Upper lobe of left lung (tissue), 6 donors: Measurements from ENCODE around the gene RAB3GAP2. TPM values are rescaled to one million over a fixed set of nuclear protein-coding genes. Genes with fewer than 3 reads are reported as not detected.
"Not testable (repeated sequence)": the region's sequence is repeated elsewhere in the genome, so short reads cannot be mapped to it uniquely, and the experiment has no call there.

Source experiments
- ATAC-seq, 2 donors: fragments of 200-7000 bp; cut with Tn5 transposase; one replicate each; pipeline ENCODE4 v1.9.1; 2022; ENCODE audit warnings: mild to moderate bottlenecking in 2 of 2, moderate library complexity in 2 of 2; ENCODE audit not compliant: low FRiP score in 2 of 2
- DNase-seq, 2 donors: peaks; one replicate each; pipeline ENCODE4 v3.0.0-alpha.2; 2019 to 2020
- H3K27ac ChIP-seq, 4 donors: fragments of 200-600 bp; sonication (generic); one replicate each; pipeline ENCODE4 v1.5.1; 2016 to 2019
- H3K27me3 ChIP-seq, 4 donors: fragments of 200-600 bp; sonication (generic); one replicate each; pipeline ENCODE4 v1.5.1; 2017 to 2019
- H3K36me3 ChIP-seq, 4 donors: fragments of 200-600 bp; sonication (generic); one replicate each; pipeline ENCODE4 v1.5.1; 2016 to 2019
- H3K4me1 ChIP-seq, 4 donors: fragments of 200-600 bp; sonication (generic); one replicate each; pipeline ENCODE4 v1.5.1; 2018 to 2019
- H3K4me3 ChIP-seq, 4 donors: fragments of 200-600 bp; sonication (generic); one replicate each; pipeline ENCODE4 v1.5.1; 2017 to 2019; ENCODE audit warnings: mild to moderate bottlenecking in 2 of 4, moderate library complexity in 1 of 4
- H3K9me3 ChIP-seq, 4 donors: fragments of 200-600 bp; sonication (generic); one replicate each; pipeline ENCODE4 v1.5.1; 2018 to 2019
- CTCF ChIP-seq, 6 experiments: fragments of 450-650 bp in 4 of 6; fragments of 200-600 bp in 2 of 6; sonication (generic) in 2 of 6; IDR thresholded peaks; one replicate each; pipeline ENCODE4 v1.5.1; 2016 to 2019; ENCODE audit warnings: antibody characterized with exemption in 6 of 6
- EP300 ChIP-seq, 4 donors: sonication (generic); formaldehyde crosslinking; IDR thresholded peaks; one replicate each; pipeline ENCODE4 v1.5.1; 2017; ENCODE audit warnings: antibody characterized with exemption in 4 of 4, control low read depth in 2 of 4
- POLR2A ChIP-seq, 4 donors: fragments of 450-650 bp; IDR thresholded peaks; one replicate each; pipeline ENCODE4 v1.5.1; 2016 to 2017; ENCODE audit warnings: antibody characterized with exemption in 4 of 4, mild to moderate bottlenecking in 2 of 4
- POLR2AphosphoS5 ChIP-seq, 2 donors: sonication (generic); formaldehyde crosslinking; IDR thresholded peaks; one replicate each; pipeline ENCODE4 v1.5.1; 2017; ENCODE audit warnings: antibody characterized with exemption in 2 of 2
- WGBS, 2 donors: methylation state at CpG; one replicate each; pipeline ENCODE4 v1.1.5; 2017 to 2018; 5-methylcytosine and 5-hydroxymethylcytosine counted together
- total RNA-seq, 6 donors: library from RNA; depleted of rRNA in 4 of 6; stranded (reverse); fragments of >200 nt in 4 of 6; gene quantifications; one replicate each; pipeline versions ENCODE4 v1.1.0 to v1.2.1, GENCODE V29; 2016 to 2021
- donor health status: DM: no; HTN: no; CAD: no; lungs with moderate emphysema.
- donor health status: DM: no; HTN: yes; CAD: no; lungs with severe emphysema.

The RAB3GAP2 gene
- total RNA-seq, 6 donors from 2014 or later, result 9.1 to 35.8 (median 27.1) TPM

GRCh38 chr1:220224611-220225124 lies 47.6 kb downstream of the RAB3GAP2 start:
- TF ChIP-seq EP300 (IDR thresholded peaks at IDR 0.05) (no peak), CTCF (IDR thresholded peaks at IDR 0.05) (no peak), POLR2AphosphoS5 (IDR thresholded peaks at IDR 0.05) (no peak), POLR2A (IDR thresholded peaks at IDR 0.05) (no peak)
- Histone ChIP-seq H3K4me1 (peaks cover 0 to 11% (median 5%) of the 10 kb centered on the region in 4 donors), H3K4me3 (no peak overlapping the region), H3K9me3 (no peaks in the 10 kb centered on the region), H3K27me3 (no peaks in the 10 kb centered on the region), H3K36me3 (no peaks in the 10 kb centered on the region), H3K27ac (no peak overlapping the region)
- 87 to 96% methylated on average over 1 of the region's 1 CpG for WGBS, 2 donors
- ATAC-seq (no peak), DNase-seq (no peak)

DNA sequence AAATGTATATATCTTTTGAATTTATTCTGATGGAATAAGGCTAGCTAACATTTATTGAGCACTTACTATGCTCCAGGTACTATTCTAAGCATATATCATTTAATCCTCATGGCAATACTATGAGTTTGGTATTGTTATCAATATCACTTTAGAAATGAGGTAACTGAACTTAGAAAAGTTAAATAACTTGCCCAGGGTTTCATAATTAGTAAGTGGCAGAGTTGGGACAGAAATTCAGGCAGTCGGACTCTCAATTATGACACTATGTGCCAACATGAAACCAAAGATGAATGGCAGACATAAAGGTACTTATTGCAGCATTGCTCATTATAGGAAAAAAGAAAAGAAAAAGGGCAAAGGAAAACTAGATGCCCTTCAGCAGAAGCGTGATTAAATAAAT lies 48.2 kb downstream of the RAB3GAP2 start:
- H3K36me3 ChIP-seq, result no peaks in the 10 kb centered on the region
- TF ChIP-seq EP300 (IDR thresholded peaks at IDR 0.05) (no peak), POLR2AphosphoS5 (IDR thresholded peaks at IDR 0.05) (no peak), POLR2A (IDR thresholded peaks at IDR 0.05) (no peak), CTCF (IDR thresholded peaks at IDR 0.05) (no peak)

GRCh38 chr1:220222939-220223338 lies 49.3 kb downstream of the RAB3GAP2 start:
- no peak for TF ChIP-seq EP300 (IDR thresholded peaks at IDR 0.05)
- no peak for TF ChIP-seq POLR2A (IDR thresholded peaks at IDR 0.05)
- TF ChIP-seq POLR2AphosphoS5 (IDR thresholded peaks at IDR 0.05), result no peak
- TF ChIP-seq CTCF (IDR thresholded peaks at IDR 0.05), result no peak
- Histone ChIP-seq H3K27ac (no peak overlapping the region), H3K9me3 (no peaks in the 10 kb centered on the region), H3K4me1 (peaks cover 0 to 11% (median 5%) of the 10 kb centered on the region in 4 donors), H3K36me3 (no peaks in the 10 kb centered on the region), H3K4me3 (no peak overlapping the region), H3K27me3 (no peaks in the 10 kb centered on the region)
- WGBS, 2 donors, result 82 to 92% methylated on average over 3 of the region's 3 CpGs
- ATAC-seq, result no peak
- no peak for DNase-seq

More for the DNA sequence above, 48.2 kb downstream of the RAB3GAP2 start:
- H3K27ac ChIP-seq, result no peak overlapping the region
- ATAC-seq (no peak), DNase-seq (no peak)
- H3K4me3 ChIP-seq, result no peak overlapping the region
- H3K27me3 ChIP-seq, result no peaks in the 10 kb centered on the region
- peaks cover 0 to 11% (median 5%) of the 10 kb centered on the region in 4 donors for H3K4me1 ChIP-seq
- 87% methylated on average over 2 of the region's 2 CpGs for WGBS, 2 donors
- H3K9me3 ChIP-seq, result no peaks in the 10 kb centered on the region

DNA sequence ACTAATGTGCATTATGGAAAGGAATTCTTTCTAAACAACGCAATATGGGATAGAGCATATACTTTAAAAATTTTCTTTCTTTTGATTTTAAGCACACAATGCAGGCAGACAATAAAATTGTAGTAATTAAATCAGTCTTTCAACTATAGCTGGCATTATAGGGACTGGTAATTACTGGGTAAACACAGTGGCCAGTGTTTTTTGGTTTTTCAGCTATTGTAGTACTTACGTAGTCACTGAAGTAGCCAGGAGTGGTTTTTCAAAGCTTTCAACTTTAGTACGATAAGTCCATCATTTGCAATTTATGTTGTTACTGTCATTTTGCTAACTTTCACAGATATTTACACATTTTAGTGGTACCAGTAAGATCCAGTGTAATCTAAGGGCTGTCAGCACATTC lies 50.6 kb downstream of the RAB3GAP2 start:
- Histone ChIP-seq H3K36me3 (no peaks in the 10 kb centered on the region), H3K4me3 (no peak overlapping the region), H3K27ac (no peak overlapping the region), H3K9me3 (no peaks in the 10 kb centered on the region), H3K4me1 (peaks cover 0 to 10% (median 4%) of the 10 kb centered on the region in 4 donors), H3K27me3 (no peaks in the 10 kb centered on the region)
- DNase-seq, result no peak
- no peak for TF ChIP-seq CTCF (IDR thresholded peaks at IDR 0.05)
- TF ChIP-seq EP300 (IDR thresholded peaks at IDR 0.05), result no peak
- no peak for TF ChIP-seq POLR2AphosphoS5 (IDR thresholded peaks at IDR 0.05)
- no peak for TF ChIP-seq POLR2A (IDR thresholded peaks at IDR 0.05)
- 75 to 88% methylated on average over 3 of the region's 3 CpGs for WGBS, 2 donors
- ATAC-seq, result no peak

DNA sequence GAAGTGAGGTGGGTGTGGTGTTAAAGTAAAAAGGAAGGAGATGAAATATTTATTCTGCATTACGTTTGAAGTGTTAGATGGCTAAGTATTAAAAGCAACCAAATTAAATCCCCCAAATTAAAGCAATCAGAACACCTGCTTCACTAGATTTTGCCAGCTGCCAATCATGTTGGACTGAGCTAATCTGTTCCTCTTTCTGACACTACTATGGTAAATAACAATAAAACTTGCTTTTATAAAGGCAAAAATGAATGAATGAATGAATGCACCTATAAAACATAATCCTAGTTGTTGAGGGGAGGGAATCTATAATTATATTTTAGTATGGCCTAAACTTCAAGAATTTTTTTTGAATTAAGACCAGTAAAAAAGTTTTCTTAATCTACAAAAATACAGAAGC lies 51.0 kb downstream of the RAB3GAP2 start:
- no peaks in the 10 kb centered on the region for H3K27me3 ChIP-seq
- TF ChIP-seq EP300 (IDR thresholded peaks at IDR 0.05), result no peak
- TF ChIP-seq POLR2AphosphoS5 (IDR thresholded peaks at IDR 0.05), result no peak
- TF ChIP-seq CTCF (IDR thresholded peaks at IDR 0.05), result no peak
- no peak for TF ChIP-seq POLR2A (IDR thresholded peaks at IDR 0.05)

DNA sequence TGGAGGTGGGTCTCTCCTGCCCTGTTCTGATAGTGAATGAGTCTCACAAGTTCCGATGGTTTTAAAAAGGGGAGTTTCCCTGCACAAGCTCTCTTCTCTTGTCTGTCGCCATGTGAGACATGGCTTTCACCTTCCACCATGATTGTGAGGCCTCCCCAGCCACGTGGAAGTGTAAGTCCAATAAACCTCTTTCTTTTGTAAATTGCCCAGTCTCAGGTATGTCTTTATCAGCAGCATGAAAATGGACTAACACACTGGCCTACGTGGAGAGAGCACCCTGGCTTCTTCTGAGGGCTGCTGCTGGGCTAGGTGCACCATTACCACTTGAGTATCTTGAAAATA lies 51.6 kb downstream of the RAB3GAP2 start:
- not testable (repeated sequence) for H3K27ac ChIP-seq, ATAC-seq, H3K4me3 ChIP-seq, H3K27me3 ChIP-seq, DNase-seq, H3K9me3 ChIP-seq, H3K36me3 ChIP-seq
- WGBS, 2 donors, result 87 to 91% methylated on average over 4 of the region's 4 CpGs
- peaks cover 0 to 14% (median 2%) of the 10 kb centered on the region in 4 donors for H3K4me1 ChIP-seq

More for the DNA sequence above, 51.0 kb downstream of the RAB3GAP2 start:
- peaks cover 0 to 10% (median 2%) of the 10 kb centered on the region in 4 donors for H3K4me1 ChIP-seq
- WGBS, 2 donors, result 80 to 92% methylated on average over 1 of the region's 1 CpG
- DNase-seq (no peak), ATAC-seq (no peak)
- no peaks in the 10 kb centered on the region for H3K36me3 ChIP-seq
- no peak overlapping the region for H3K4me3 ChIP-seq
- H3K9me3 ChIP-seq, result no peaks in the 10 kb centered on the region
- H3K27ac ChIP-seq, result no peak overlapping the region
